ENCODE results near the gene ACSF2.

- no peak for TF ChIP-seq CTCF (IDR thresholded peaks at IDR 0.05; ENCODE audit: borderline replicate concordance, extremely low read depth, low read length, poor library complexity, severe bottlenecking)
- no peak for TF ChIP-seq EZH2 (IDR thresholded peaks at IDR 0.05; ENCODE audit: borderline replicate concordance, low read depth, low read length, severe bottlenecking)
Observed at GRCh38 chr17:50474523-50474922, 48.5 kb downstream of the ACSF2 start.
